Activated CD4-positive, alpha-beta T cell treated with anti-CD3 and anti-CD28 coated beads for 24 hours (primary cell): ENCODE data around the gene DAAM2.

ENCODE experiments used
- DNase-seq, 2 donors: peaks; one replicate each; pipeline ENCODE4 v3.0.0-alpha.2; 2020; ENCODE audit warnings: low read depth in 2 of 2

The DAAM2 gene

DNA sequence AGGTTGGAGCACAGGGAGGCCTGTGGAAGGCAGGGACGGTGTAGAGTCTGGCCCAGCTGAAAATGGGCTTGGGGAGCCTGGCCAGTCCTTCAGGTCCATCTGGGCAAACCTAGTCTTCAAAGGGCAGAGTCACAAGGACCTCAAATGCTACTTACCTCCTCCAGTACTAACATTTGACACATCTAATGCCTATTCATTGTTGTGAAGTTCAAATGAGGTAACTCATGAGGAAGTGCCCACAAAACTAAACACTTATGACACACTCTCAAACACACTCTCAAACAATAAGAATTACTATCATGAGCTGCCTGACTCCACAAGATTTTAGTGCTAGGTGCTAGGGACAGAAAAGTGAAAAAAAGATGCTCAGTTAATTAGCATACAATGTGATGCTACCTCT is 27.1 kb downstream of the DAAM2 start:
- no peak for DNase-seq

DNA sequence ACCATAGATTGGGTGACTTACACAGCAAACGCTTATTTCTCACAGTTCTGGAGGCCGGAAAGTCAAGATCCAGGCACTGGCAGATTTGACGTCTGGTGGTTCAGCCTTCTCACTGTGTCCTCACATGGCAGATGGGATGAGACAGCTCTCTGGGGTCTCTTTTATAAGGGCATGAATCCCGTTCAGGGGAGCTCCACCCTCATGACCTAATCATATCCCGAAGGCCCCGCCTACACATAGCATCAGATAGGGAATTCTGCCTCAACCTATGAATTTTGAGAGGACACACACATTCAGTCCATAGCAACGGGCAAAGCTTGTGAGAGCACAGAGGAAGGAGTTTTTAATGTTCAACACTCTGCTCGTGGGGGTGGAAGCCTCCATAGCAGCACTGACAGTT is 27.5 kb downstream of the DAAM2 start:
- no peak for DNase-seq

DNA sequence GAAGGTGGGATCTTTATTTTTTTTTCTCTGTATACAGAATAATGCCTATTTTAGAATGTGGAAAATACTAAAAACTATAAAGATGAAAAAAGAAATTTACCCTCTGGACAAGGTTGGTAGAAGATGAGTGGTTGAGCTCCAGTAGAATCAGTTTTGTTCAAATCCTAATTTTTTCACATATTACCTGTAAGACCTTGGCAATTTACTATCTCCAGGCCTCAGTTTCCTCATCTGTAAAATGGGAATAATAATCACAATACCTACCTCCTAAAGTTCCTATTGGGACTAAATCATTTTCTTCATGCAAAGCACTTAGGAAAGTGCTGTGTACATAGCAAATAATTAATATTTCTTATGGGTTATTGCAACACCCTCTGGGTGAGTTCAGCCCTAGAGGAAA is 28.4 kb downstream of the DAAM2 start:
- DNase-seq, result no peak

DNA sequence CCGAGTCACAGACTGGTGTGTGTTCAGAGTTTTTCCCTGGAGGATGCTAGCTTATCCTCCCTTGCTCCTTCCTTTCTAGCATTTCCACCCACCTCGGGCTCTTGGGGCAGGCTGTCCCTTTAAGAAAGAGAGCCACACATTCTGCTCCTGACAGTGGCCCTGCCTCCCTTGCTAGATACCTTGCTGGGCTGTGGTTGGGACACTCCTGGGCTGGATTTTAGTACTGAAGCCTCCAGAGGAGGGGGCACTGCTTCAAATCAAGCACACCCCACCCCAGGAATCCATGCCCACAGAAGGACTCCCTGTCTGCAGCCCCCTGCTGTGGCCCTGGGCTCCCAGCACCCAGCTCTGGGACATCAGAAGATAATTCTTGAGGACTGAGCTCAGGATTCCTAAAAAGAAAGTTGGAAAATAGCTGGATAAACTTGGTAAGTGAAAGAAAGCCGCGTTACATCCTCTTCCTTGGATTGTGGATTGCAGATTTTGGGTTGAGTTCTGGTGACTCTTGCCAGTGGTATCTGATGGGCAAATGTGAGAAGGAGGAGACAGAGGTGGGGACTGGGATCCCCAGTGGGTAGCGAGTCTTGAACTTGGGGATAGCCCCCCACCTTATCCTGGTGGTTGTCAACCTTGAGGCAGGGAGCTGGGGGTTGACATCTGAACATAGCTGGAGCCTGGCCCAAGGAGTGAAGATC is 29.0 kb downstream of the DAAM2 start:
- DNase-seq, result no peak

DNA sequence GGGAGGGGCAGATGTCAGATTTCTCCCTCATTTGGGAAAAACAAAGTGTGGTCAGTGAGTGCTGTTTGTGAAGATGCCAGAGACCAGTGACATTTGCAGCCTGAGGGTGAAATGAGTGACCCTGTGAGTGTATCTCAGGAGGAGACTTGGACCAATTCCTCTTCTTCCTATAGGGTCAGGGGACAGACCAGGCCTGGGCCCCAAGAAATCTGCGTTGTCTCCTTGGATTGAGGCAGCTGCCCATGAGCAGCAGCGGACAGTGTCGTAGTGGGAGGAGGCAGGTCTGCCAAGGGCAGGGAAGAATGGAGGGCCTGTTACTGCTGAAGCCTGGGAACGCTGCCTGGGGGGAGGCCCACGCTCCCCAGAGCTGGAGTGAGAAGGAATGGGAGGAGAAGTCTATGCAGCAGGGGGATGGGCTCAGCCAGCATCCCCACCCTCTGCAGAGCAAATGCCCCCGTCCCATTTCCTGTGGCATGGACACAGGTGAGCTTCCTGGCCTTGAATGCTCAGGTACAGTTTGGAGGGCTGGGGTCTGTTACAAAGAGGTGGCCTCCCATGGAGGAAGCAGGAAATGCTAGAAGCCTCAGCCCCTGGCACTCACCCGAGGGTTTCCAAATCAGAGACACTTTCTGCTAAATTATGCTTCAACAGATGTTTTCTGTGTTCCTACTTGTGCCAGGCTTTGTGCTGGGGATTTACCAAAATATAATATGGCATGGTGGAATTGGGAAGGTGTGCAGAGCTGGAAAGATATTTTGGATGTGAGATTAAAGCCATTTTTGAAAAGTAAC is 29.8 kb downstream of the DAAM2 start:
- no peak for DNase-seq

DNA sequence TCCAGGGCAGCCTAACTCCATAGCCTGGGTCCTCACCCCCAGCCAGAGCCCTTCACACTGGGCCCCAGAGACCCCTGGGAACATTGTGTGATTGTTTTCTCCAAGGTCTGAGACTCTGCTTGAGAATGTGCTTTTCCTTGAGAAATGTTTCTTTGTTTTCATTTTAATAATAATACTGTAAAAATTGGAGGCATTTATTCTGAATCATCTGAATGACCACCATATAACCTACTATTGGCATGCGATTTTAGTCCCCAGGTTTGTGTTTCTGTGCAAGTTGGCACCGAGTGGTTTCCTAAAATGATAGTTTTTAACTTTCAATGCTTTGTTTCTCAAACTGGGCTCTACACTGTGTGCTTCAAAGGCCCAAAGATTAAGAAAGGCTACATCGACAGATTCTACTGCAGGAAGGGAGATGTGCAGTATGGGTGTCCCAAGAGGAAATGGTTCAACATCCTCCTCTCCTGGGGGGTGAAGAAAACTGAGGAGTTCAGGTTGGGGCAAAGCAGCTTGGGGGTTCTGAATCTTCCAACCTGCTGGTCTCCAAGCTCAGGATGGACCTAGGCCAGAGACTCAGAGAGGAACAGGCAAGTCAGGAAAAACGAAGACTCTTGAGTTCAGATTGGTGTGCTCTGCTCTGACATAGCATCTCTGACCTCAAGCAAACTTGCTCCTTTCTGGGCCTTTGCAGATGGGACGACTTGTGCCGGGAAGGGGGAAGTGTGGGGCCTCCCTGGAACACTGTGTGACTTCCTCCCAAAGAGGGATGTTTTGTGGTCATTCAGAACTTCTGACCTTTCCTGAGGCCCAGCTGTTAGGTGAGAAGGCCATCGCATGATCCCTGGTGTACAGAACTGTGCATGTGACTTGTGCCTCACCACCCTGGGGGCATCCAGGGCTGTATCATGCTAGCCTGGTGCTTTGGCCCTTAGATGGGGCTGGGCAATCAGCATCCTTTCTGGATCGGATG is 31.0 kb downstream of the DAAM2 start:
- DNase-seq, result no peak

DNA sequence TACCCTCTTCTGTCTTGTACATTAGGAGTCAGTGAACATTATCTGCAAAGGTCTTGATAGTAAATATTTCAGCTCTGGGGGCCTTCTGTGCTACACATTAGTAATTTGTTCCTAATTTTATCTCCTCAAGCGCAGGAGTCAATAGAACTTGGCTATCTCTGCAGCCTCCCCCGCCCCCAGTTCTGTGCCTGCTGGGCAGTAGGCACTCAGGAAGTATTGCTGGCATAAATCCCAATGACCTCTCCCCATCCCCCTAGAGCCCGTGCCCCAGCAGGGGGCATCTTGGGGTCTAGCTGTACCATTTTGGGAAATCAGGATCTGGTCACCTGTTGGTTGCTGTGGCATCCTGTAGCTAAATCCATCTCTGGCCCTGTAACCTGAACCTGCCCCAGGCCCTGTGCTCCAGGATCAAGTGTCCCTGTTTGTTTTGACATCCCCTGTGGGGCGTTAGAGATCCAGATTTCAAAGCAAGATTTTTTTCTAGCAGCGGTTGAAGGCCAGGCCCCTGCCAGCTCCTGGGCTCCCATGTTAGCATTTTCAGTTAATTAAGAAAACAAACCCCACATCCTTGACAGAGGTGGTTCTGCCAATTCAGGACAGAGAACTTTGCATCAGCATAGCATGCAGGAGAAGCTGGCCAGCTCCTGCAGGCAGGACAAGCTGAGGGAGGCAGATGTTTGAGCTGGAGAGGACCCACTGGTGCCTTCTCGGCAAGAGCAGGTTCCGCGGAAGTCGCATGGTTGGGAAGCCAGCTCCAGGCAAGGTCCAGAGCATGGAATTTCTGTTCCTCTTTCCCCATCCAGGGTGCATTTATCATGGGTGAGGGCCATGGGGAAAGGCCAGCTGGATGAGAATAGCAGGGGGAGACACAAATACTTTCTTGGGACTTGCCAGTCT is 32.1 kb downstream of the DAAM2 start:
- no peak for DNase-seq

DNA sequence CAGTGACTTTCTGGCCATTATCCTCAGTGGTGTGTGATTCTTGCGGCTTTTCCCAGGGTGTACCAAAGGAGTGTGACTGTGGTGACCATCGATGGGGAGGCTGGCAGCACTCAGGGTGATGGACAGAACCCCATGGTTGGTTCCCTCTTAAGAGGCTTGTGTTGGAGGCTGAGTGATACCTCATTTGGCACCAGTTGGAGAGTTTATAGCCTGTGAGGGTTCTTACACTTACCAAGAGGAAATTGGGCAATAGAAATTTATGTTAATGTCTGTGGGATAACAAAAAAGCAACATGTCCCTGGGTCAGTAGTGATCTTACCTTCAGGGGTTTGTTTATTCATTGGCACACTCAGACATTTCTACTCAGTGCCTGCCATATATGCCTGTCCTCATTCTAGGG is 37.2 kb downstream of the DAAM2 start:
- no peak for DNase-seq

DNA sequence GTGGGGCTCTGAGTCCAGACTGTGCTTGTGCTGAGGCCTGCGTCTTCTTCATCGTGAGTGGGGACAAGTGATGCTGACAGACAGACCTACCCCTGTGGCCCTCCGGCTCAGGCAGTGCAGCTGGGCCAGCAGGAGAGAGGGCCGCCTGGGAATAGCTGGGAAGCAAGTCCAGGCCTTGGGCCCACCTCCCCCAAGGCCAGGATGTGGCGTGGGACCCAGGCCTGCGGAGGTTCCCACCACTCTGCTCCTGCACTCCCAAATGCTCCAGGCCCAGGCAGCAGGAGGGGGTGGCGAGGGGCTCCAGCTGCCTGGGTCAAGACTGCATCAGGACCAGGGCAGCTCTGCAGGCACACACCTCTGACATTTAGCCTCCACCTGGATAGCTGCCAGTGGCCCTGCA is 38.3 kb downstream of the DAAM2 start:
- no peak for DNase-seq

DNA sequence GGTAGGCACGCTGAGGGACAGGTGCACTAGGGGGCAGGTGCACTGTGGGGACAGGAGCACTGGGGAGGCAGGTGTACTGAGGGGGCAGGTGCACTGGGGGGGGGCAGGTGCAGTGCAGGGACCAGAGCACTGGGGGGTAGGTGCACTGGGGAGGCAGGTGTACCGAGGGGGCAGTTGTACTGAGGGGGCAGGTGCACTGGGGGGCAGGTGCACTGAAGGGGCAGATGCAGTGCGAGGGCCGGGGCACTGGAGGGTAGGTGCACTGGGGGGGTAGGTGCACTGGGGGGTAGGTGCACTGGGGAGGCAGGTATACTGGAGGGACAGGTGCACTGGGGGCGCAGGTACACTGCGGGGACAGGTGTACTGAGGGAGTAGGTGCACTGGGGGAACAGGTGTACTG is 39.5 kb downstream of the DAAM2 start:
- DNase-seq, result no peak

DNA sequence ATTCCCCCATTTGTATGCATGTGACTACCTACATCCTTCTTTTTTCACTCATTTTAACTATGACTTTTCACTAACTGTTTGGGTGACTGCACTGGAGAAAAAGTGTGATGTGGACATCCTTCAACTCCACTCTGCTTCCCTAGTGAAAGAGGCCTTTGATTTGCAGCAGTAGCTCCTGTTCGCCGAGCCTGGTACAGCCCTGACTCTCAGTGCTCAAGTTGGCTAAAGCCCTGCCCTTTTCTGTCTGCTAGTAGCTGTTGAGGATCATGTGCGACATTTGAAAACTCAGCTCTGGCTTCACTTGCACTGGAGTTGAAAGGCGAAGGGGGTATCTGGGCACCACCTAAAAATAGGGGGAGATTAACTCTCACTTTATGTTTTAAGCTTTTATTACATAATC is 42.1 kb downstream of the DAAM2 start:
- DNase-seq, result no peak

DNA sequence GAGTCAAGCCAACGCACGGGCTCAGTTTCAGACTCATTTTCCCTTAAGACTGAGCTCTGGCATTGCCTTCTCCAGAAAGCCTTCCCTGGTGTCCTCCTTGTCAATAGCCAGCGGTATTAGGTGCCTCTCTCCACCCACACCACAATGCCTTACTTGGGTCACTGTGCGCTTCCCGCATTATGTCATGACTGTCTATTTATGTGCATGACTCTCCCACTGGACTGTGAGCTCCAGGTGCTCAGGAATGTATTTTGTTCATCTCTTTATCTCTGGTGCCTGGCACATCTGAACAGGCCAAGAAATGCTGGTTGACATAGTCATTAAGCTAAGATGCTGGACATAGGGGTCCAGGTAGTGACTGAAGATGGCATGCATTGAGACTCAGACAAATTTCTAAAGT is 42.7 kb downstream of the DAAM2 start:
- no peak for DNase-seq

DNA sequence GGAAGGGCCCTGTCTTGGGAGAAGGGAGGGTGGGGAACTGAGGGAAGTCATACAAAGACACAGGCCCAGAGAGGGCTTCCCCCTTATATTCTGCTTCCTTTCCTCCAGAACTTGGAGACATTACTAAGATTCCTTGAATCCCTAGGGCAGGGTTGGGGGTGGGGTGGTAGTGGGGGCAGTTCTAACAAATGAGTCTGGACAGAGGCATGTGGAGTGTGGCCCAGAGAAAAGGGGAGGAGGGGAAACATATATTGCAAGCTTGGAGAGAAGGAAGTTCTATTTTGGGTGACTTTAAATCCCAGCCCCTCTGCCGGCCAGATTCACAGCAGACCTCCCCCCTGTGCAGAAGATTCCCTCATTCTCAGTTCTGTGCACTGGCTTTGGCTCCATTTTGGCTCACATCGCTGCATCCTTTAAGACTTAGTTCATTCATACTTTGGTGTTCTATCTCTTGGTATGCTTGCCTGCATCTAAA is 43.7 kb downstream of the DAAM2 start:
- no peak for DNase-seq

DNA sequence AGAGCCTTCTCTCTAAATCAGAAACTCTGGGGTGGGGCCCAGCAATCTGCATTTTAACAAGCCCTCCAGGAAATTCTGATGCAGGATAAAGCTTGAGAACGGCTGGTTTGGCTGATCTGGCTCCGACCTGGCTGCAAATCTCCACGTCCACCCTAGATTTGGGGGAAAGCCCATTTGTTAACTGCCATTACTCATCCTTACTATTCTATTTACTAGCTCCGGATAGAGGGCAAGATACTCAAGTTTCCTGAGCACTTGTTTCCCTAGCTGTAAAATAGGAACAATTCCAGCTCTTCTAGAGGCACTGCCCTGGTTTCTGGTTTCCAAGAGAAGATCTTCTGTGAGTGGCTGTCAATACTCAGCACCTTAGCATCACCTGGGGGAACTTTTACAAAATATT is 44.4 kb downstream of the DAAM2 start:
- no peak for DNase-seq

DNA sequence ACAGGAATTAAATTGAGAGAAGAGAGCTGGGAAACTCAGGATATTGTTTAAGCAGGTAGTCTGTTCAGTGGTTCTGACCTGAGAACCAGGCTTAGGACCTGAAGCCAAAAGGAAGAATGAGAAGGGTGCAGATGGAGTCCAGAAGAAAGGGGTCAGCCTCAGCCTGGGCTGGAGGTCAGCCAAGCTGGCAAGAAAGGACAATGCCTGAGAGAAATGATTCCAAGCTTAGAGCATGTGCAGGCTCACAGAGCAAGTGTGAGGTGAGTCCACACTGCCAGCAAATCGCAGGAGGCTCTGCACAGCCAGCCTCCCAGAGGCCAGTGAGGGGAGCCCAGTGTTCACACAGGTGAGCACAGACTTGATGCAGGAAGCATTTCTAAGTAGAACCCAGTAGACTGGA is 47.3 kb downstream of the DAAM2 start:
- DNase-seq, result no peak

DNA sequence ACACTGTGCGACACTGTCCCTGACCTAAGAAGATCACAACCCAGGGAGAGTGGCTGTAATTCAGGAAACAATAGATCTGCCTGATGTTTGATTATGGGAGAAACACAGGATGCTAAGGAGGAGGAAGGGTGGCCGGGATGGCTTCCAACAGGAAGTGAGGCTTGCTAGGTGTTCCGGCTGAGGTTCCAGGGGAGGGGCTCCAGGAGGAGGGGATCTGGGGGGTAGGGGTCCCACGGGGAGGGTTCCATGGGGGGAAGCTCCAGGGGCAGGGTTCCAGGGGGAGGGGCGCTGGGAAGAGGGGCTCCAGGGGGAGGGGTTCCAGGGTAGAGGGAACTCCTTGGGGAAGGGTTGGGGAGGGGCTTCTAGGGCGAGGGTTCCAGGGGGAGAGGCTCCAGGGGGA is 48.6 kb downstream of the DAAM2 start:
- DNase-seq, result no peak

DNA sequence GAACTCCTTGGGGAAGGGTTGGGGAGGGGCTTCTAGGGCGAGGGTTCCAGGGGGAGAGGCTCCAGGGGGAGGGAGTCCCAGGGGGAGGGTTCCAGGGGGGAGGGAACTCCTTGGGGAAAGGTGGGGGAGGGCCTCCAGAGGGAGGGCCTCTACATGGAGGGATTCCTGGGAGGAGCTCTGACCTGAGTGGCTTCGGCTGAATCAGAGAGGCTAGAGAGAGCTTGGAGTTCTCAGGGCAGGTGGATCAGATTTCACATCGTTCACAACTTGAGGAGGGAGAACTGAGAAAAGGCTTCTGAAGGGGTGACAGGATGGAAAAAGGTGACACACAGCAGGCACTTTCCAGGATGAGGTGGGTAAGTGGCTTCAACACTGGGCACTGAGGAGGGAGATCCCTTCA is 49.1 kb downstream of the DAAM2 start:
- no peak for DNase-seq

DNA sequence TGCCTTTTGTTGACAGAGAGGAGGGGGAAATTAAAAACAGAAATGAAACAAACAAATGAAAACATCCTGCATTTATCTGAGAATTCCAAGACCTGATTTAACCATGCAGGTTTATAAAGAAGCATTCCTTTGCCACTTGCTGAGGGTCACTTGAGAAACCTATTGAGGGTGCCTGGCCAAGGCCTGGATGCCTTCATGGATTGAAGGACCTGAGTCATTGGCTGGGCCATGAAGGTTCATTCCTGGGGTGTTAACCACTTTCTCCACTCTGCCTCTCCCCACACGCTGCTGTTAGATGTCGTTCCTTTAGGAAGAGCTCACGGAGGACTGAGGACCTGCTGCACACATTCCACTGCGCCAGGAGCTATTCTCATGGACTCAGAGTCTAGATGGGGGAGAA is 49.7 kb downstream of the DAAM2 start:
- no peak for DNase-seq

DNA sequence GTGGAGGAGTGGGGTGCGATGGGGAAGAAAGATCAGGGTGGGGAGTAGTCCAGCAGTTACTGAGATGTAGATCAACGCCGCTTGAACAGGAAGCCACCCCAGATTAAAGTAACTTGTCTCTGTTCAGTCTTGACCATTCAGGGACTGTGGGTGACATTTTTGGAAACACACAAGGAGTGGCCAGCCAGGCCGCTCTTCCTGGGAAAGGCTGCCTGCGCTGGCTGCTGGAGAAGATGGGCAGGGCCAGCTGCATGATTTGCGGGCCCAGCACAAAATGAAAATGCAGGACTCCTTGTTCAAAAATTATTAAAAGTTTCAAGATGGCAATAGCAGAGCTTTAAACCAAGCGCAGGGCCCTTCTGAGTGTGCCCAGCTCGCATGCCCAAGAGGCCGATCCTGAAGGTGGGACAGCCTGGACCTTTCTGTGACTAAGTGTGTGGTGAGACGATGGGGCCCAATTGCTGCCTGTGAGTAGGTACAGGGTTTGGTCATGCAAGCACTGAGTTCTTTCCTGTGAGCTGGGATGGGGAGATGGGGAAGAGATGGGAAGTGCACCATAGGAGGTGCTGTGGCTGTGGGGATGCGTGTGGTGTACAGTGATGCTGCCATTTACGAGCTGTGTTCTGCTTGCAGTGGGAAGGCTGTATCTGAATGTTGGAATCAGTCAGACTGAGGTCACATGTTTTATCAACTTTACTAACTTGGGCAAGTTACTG is 51.3 kb downstream of the DAAM2 start:
- DNase-seq, result no peak

DNA sequence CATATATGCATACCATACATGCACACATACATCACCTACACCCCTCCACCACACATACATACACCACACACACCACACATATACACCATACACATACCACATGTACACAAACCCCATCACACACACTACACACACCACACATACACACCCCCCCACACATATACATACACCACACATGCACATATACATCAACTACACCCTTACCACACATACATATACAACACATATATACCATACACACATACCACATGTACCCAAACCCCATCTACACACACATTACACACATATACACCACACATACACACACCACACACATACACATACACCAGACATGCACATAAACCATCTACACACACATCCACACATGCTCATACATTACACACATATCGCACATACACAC is 52.7 kb downstream of the DAAM2 start:
- no peak for DNase-seq

DNA sequence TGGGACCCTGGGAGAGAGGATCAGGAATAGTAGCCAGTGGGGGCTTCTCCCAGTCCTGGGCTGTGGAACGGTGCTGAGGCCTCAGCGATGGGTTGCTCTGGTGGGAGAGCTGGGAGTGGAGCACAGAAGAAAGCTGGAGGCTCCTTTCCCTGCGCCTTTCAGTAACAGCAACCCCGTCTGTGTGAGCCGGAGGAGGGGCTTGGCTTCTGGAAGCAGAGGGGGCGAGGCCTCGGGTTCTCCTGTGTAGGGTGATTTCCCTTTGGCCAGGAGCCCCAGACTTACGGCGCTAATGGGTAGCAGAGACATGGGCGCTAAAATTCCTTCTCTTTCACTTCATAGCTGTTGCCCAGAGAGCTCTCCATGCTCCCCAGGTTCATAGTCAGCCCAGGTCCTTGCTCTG is 55.0 kb downstream of the DAAM2 start:
- no peak for DNase-seq
